GM12878 (cell line): ENCODE data around the gene SLC6A20. TPM values are rescaled to one million over a fixed set of nuclear protein-coding genes. Genes with fewer than 3 reads are reported as not detected.

Experiments
- ATAC-seq: fragments of 200-7000 bp; cut with Tn5 transposase; 3 replicates; pipeline ENCODE4 v1.9.1; 2020; ENCODE audit warnings: mild to moderate bottlenecking, moderate library complexity
- BruUV-seq: library from RNA; stranded (reverse); fragments of 400-500 nt; replicated peaks from 2 replicates; lab custom pipeline; 2021; lab: Mats Ljungman, UMichigan
- CTCF ChIA-PET: fragments of 300-600 bp; sonication (Branson Sonifier 250); formaldehyde crosslinking; extraction: SDS; loops from one replicate; lab custom pipeline; 2021; ENCODE audit warnings: inconsistent platforms; lab: Yijun Ruan, JAX
- POLR2A ChIA-PET: fragments of 350-600 bp; formaldehyde crosslinking; extraction: SDS; loops from one replicate; lab custom pipeline; 2021; ENCODE audit warnings: inconsistent platforms; lab: Charles Lee
- RAD21 ChIA-PET: fragments of 300-600 bp; sonication (Branson Sonifier 250); formaldehyde crosslinking; loops from one replicate; lab custom pipeline; 2023; ENCODE audit warnings: antibody characterized with exemption; ENCODE audit not compliant: unreplicated experiment; lab: Charles Lee
- SMC1A ChIA-PET: fragments of 300-600 bp; sonication (Branson Sonifier 250); formaldehyde crosslinking; loops from one replicate; lab custom pipeline; 2023; ENCODE audit not compliant: unreplicated experiment, uncharacterized antibody; lab: Charles Lee
- DNase-seq: peaks from one replicate; pipeline ENCODE4 v3.0.0-alpha.2; 2011; ENCODE audit warnings: low read depth, low spot score
- FAIRE-seq: peaks from 3 replicates; lab custom pipeline; 2011; peaks lifted over from hg19 to GRCh38; lab: Jason Lieb, UNC
- H2AFZ ChIP-seq: 2 replicates; pipeline ENCODE4 v1.6.0; 2011; ENCODE audit warnings: low read depth, low read length, control low read depth; ENCODE audit not compliant: control insufficient read depth
- H3K27ac ChIP-seq: 2 replicates; pipeline ENCODE4 v1.5.1; 2011; ENCODE audit warnings: control low read depth; ENCODE audit not compliant: control insufficient read depth, insufficient read depth
- H3K27me3 ChIP-seq, 2 experiments: replicated peaks in 1 of 2; 2 replicates each; pipeline versions ENCODE4 v1.6.0 to v1.6.1; 2011; ENCODE audit warnings: low read length in 1 of 2; ENCODE audit not compliant: control insufficient read depth in 2 of 2, insufficient read depth in 2 of 2
- H3K36me3 ChIP-seq, 2 experiments: 2 replicates each; pipeline ENCODE4 v1.5.1; 2011; ENCODE audit warnings: low read length in 1 of 2; ENCODE audit not compliant: control insufficient read depth in 2 of 2, insufficient read depth in 2 of 2
- H3K4me1 ChIP-seq: 2 replicates; pipeline ENCODE4 v1.6.1; 2011; ENCODE audit warnings: mild to moderate bottlenecking, low read length, moderate library complexity, mixed read lengths; ENCODE audit not compliant: control insufficient read depth, insufficient read depth
- H3K4me2 ChIP-seq: 2 replicates; pipeline ENCODE4 v1.6.0; 2011; ENCODE audit warnings: control low read depth; ENCODE audit not compliant: control insufficient read depth, insufficient read depth
- H3K4me3 ChIP-seq: fragments of 200-600 bp; sonication (generic); 2 replicates; pipeline ENCODE4 v1.5.1; 2016
- H3K79me2 ChIP-seq: 2 replicates; pipeline ENCODE4 v1.6.0; 2011; ENCODE audit warnings: low read length; ENCODE audit not compliant: control insufficient read depth, insufficient read depth
- H3K9ac ChIP-seq: 2 replicates; pipeline ENCODE4 v1.8.0; 2011; ENCODE audit warnings: low read length, control low read depth, mixed read lengths; ENCODE audit not compliant: control insufficient read depth, insufficient read depth
- H3K9me3 ChIP-seq: replicated peaks from 3 replicates; pipeline ENCODE4 v1.5.1; 2011; ENCODE audit warnings: mild to moderate bottlenecking, low read length; ENCODE audit not compliant: control insufficient read depth, insufficient read depth
- H4K20me1 ChIP-seq: 2 replicates; pipeline ENCODE4 v1.6.0; 2011; ENCODE audit not compliant: control insufficient read depth, insufficient read depth
- CTCF ChIP-seq, 3 experiments: IDR thresholded peaks in 2 of 3; conservative IDR thresholded peaks in 1 of 3; 2 replicates each; pipeline ENCODE4 v1.5.1; 2011; ENCODE audit warnings: low read depth in 3 of 3, low read length in 3 of 3, mild to moderate bottlenecking in 3 of 3, control low read depth in 2 of 3, moderate library complexity in 2 of 3, inconsistent platforms in 1 of 3, mixed read lengths in 1 of 3; ENCODE audit not compliant: control insufficient read depth in 2 of 3, insufficient read depth in 1 of 3; ENCODE audit errors: extremely low read depth in 1 of 3
- HDGF ChIP-seq: fragments of 450-650 bp; IDR thresholded peaks from 2 replicates; pipeline ENCODE4 v1.6.1; 2016; ENCODE audit warnings: antibody characterized with exemption
- MTA2 ChIP-seq: fragments of 450-650 bp; IDR thresholded peaks from 2 replicates; pipeline ENCODE4 v1.6.1; 2016; ENCODE audit warnings: low read depth, mild to moderate bottlenecking, moderate library complexity
- POLR2A ChIP-seq: IDR thresholded peaks from 2 replicates; pipeline ENCODE4 v1.6.1; 2011; ENCODE audit warnings: low read depth, mild to moderate bottlenecking, low read length
- TCF12 ChIP-seq: IDR thresholded peaks from 2 replicates; pipeline ENCODE4 v1.6.1; 2011; ENCODE audit warnings: low read depth, mild to moderate bottlenecking, low read length
- WGBS: methylation state at CpG from one replicate; pipeline ENCODE4 v1.1.6; 2016; ENCODE audit warnings: low lambda C conversion rate; ENCODE audit not compliant: insufficient replicate concordance, insufficient coverage; ENCODE audit errors: missing lambda C conversion rate; 5-methylcytosine and 5-hydroxymethylcytosine counted together
- in situ Hi-C: fragments of 300-500 bp; cut with MboI; formaldehyde crosslinking; loops from 9 replicates; pipeline ENCODE4 v1.14.3; 2018; ENCODE audit warnings: mixed read lengths
- intact Hi-C: fragments of 100-400 bp; cut with micrococcal nuclease; formaldehyde crosslinking; loops from one replicate; pipeline ENCODE4 v1.14.2; 2022; ENCODE audit not compliant: unreplicated experiment
- polyA plus RNA-seq, 11 experiments: library from polyadenylated mRNA; depleted of rRNA in 4 of 11; unstranded in 6 of 11; stranded (reverse) in 5 of 11; fragments of >200 nt; fragmentation: Nextera tagmentation in 4 of 11; fragmentation: Illumina TruSeq in 1 of 11; extraction: Ambion mirVana in 4 of 11; extraction: Trizol in 1 of 11; gene quantifications; 1 replicate in 1 of 11; 2 replicates in 10 of 11; pipeline versions ENCODE4 v1.2.1 to v1.2.3, GENCODE V29; 2011 to 2016; ENCODE audit warnings: inconsistent platforms in 2 of 11, missing spikeins in 2 of 11, low read depth in 1 of 11
- total RNA-seq, 4 experiments: library from RNA; depleted of rRNA in 3 of 4; stranded (reverse); fragments of >200 nt in 3 of 4; fragmentation: Illumina TruSeq in 1 of 4; extraction: Trizol in 1 of 4; gene quantifications; 2 replicates each; pipeline versions ENCODE4 v1.2.1 to v1.2.3, GENCODE V29; 2013 to 2021
- TF ChIP-seq, protein P1 (sequence below): fragments of 450-650 bp; IDR thresholded peaks from 2 replicates; pipeline ENCODE4 v1.6.1; 2018; ENCODE audit warnings: borderline replicate concordance, mild to moderate bottlenecking; ENCODE audit not compliant: partially characterized antibody

SLC6A20 gene
- total and polyA plus RNA-seq, 10 of the 15 experiments (the other 5 are each of a cell fraction or from before 2014, with no cell fraction given): 0.31 to 4.1 (median 1.1) TPM

DNA sequence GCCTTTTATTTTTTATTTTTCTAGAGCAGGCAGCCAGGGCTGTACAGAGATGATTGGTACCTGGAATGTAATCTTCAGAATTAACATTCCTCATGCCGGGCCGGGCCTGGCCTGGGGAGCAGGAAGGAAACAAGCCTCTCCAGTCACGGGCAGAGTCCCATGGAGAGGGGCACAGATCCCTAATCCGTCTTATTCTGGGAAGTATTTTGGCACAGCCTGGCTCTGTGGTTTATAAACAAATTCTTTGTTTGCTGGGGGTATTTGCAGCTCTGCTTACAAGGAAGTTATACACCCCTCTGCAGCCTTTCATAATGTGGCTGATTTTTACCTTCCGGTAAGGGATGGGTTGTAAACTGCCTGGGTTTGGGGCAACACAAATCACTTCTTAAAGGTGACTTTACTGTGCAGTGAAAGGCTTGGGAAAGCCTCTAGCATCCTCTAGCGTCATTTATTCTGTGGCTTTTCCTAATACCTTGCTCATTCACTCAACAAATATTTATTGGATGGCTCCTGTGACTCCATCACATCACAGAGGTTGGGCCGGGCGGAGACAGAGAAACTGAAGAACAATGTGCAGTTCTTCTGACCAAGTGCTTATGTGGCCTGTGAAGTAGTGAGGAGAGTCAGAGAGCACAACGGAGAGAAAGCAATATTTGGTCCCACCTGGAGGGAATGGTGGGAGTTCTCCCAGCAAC, 2.7 kb downstream of the SLC6A20 start:
- POLR2A ChIA-PET: no interaction called here
- no peaks in the 10 kb centered on the region for H3K36me3 ChIP-seq
- intact Hi-C loops: no loop called here
- ATAC-seq (no peak), FAIRE-seq (no peak)
- no peak overlapping the region for H3K27ac ChIP-seq
- no peak overlapping the region for H3K4me2 ChIP-seq
- no peaks in the 10 kb centered on the region for H3K79me2 ChIP-seq
- no peak for TF ChIP-seq POLR2A
- TF ChIP-seq CTCF (IDR thresholded peaks at IDR 0.05 in 2 of 3, conservative IDR thresholded peaks at IDR 0.05 in 1 of 3; ENCODE audit: control insufficient read depth in 2 of 3, extremely low read depth in 1 of 3, insufficient read depth in 1 of 3, low read depth in 3 of 3, low read length in 3 of 3): no peak
- TF ChIP-seq TCF12: no peak
- TF ChIP-seq MTA2: no peak
- TF ChIP-seq, protein P1, sequence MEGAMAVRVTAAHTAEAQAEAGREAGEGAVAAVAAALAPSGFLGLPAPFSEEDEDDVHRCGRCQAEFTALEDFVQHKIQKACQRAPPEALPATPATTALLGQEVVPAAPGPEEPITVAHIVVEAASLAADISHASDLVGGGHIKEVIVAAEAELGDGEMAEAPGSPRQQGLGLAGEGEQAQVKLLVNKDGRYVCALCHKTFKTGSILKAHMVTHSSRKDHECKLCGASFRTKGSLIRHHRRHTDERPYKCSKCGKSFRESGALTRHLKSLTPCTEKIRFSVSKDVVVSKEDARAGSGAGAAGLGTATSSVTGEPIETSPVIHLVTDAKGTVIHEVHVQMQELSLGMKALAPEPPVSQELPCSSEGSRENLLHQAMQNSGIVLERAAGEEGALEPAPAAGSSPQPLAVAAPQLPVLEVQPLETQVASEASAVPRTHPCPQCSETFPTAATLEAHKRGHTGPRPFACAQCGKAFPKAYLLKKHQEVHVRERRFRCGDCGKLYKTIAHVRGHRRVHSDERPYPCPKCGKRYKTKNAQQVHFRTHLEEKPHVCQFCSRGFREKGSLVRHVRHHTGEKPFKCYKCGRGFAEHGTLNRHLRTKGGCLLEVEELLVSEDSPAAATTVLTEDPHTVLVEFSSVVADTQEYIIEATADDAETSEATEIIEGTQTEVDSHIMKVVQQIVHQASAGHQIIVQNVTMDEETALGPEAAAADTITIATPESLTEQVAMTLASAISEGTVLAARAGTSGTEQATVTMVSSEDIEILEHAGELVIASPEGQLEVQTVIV: no peak
- no peak for TF ChIP-seq HDGF
- TF ChIP-seq, all 136 proteins: peak for 0
- CTCF ChIA-PET: no interaction called here
- no peaks in the 10 kb centered on the region for H4K20me1 ChIP-seq
- H2AFZ ChIP-seq: no peak overlapping the region
- WGBS: 48% methylated on average over 9 of the region's 9 CpGs
- no TSS peak for BruUV-seq
- peaks cover 2 to 17% of the 10 kb centered on the region in 2 experiments; a peak in 3 of 4 replicates for H3K27me3 ChIP-seq
- no peak for DNase-seq
- H3K9me3 ChIP-seq: no peaks in the 10 kb centered on the region
- H3K4me1 ChIP-seq: peaks cover 5% of the 10 kb centered on the region
- H3K4me3 ChIP-seq: no peak overlapping the region
- H3K9ac ChIP-seq: no peak overlapping the region
- RAD21 ChIA-PET: no interaction called here
- SMC1A ChIA-PET: no interaction called here
- in situ Hi-C loops: no loop called here
